ENCODE measurements around the gene WFDC10A. TPM values are rescaled to one million over a fixed set of nuclear protein-coding genes. Genes with fewer than 3 reads are reported as not detected.

The WFDC10A gene
- total and polyA plus RNA-seq, 10 of the 15 experiments (the other 5 are each of a cell fraction or from before 2014, with no cell fraction given) = not detected

Other genes starting within 250 kb of the WFDC10A start
Only the 7 nearest of the 19 such genes appear.
- not detected in 2 replicates for gene WFDC6, start 90.3 kb upstream of the WFDC10A start, total RNA-seq (2014; rRNA removed)
- gene WFDC6, start 90.3 kb upstream of the WFDC10A start, total RNA-seq (2014; rRNA removed; fragmentation: Illumina TruSeq; extraction: Trizol) = not detected in 2 replicates
- gene WFDC6, start 90.3 kb upstream of the WFDC10A start, total RNA-seq (2021) = not detected in 2 replicates
- gene WFDC6, start 90.3 kb upstream of the WFDC10A start, polyA plus RNA-seq (2011; rRNA removed) = not detected in 2 replicates
- gene WFDC6, start 90.3 kb upstream of the WFDC10A start, polyA plus RNA-seq (2014; fragmentation: Illumina TruSeq; extraction: Trizol) = not detected in 2 replicates
- gene WFDC6, start 90.3 kb upstream of the WFDC10A start, polyA plus RNA-seq (2014; fragmentation: Nextera tagmentation; extraction: Ambion mirVana) = not detected
- not detected in 2 replicates for gene WFDC6, start 90.3 kb upstream of the WFDC10A start, polyA plus RNA-seq (2014; rRNA removed)
- gene WFDC6, start 90.3 kb upstream of the WFDC10A start, polyA plus RNA-seq (2016; fragmentation: Nextera tagmentation; extraction: Ambion mirVana) = not detected
- not detected in 2 replicates for gene EPPIN, start 82.3 kb upstream of the WFDC10A start, total RNA-seq (2014; rRNA removed)
- gene EPPIN, start 82.3 kb upstream of the WFDC10A start, total RNA-seq (2014; rRNA removed; fragmentation: Illumina TruSeq; extraction: Trizol) = not detected in 2 replicates
- gene EPPIN, start 82.3 kb upstream of the WFDC10A start, total RNA-seq (2021) = not detected in 2 replicates
- not detected in 2 replicates for gene EPPIN, start 82.3 kb upstream of the WFDC10A start, polyA plus RNA-seq (2011; rRNA removed)
- not detected in 2 replicates for gene EPPIN, start 82.3 kb upstream of the WFDC10A start, polyA plus RNA-seq (2014; fragmentation: Illumina TruSeq; extraction: Trizol)
- not detected for gene EPPIN, start 82.3 kb upstream of the WFDC10A start, polyA plus RNA-seq (2014; fragmentation: Nextera tagmentation; extraction: Ambion mirVana)
- not detected in 2 replicates for gene EPPIN, start 82.3 kb upstream of the WFDC10A start, polyA plus RNA-seq (2014; rRNA removed)
- gene EPPIN, start 82.3 kb upstream of the WFDC10A start, polyA plus RNA-seq (2016; fragmentation: Nextera tagmentation; extraction: Ambion mirVana) = not detected
- not detected in 2 replicates for gene WFDC8, start 50.5 kb upstream of the WFDC10A start, total RNA-seq (2014; rRNA removed)
- not detected in 2 replicates for gene WFDC8, start 50.5 kb upstream of the WFDC10A start, total RNA-seq (2014; rRNA removed; fragmentation: Illumina TruSeq; extraction: Trizol)
- gene WFDC8, start 50.5 kb upstream of the WFDC10A start, total RNA-seq (2021) = not detected in 2 replicates
- gene WFDC8, start 50.5 kb upstream of the WFDC10A start, polyA plus RNA-seq (2011; rRNA removed) = not detected in 2 replicates
- not detected in 2 replicates for gene WFDC8, start 50.5 kb upstream of the WFDC10A start, polyA plus RNA-seq (2014; fragmentation: Illumina TruSeq; extraction: Trizol)
- not detected for gene WFDC8, start 50.5 kb upstream of the WFDC10A start, polyA plus RNA-seq (2014; fragmentation: Nextera tagmentation; extraction: Ambion mirVana)
- gene WFDC8, start 50.5 kb upstream of the WFDC10A start, polyA plus RNA-seq (2014; rRNA removed) = not detected in 2 replicates
- not detected for gene WFDC8, start 50.5 kb upstream of the WFDC10A start, polyA plus RNA-seq (2016; fragmentation: Nextera tagmentation; extraction: Ambion mirVana)
- gene WFDC9, start 1.5 kb downstream of the WFDC10A start, total RNA-seq (2014; rRNA removed) = not detected in 2 replicates
- gene WFDC9, start 1.5 kb downstream of the WFDC10A start, total RNA-seq (2014; rRNA removed; fragmentation: Illumina TruSeq; extraction: Trizol) = not detected in 2 replicates
- gene WFDC9, start 1.5 kb downstream of the WFDC10A start, total RNA-seq (2021) = not detected in 2 replicates
- not detected in 2 replicates for gene WFDC9, start 1.5 kb downstream of the WFDC10A start, polyA plus RNA-seq (2011; rRNA removed)
- gene WFDC9, start 1.5 kb downstream of the WFDC10A start, polyA plus RNA-seq (2014; fragmentation: Illumina TruSeq; extraction: Trizol) = not detected in 2 replicates
- gene WFDC9, start 1.5 kb downstream of the WFDC10A start, polyA plus RNA-seq (2014; fragmentation: Nextera tagmentation; extraction: Ambion mirVana) = not detected
- not detected in 2 replicates for gene WFDC9, start 1.5 kb downstream of the WFDC10A start, polyA plus RNA-seq (2014; rRNA removed)
- not detected for gene WFDC9, start 1.5 kb downstream of the WFDC10A start, polyA plus RNA-seq (2016; fragmentation: Nextera tagmentation; extraction: Ambion mirVana)
- gene WFDC11, start 40.5 kb downstream of the WFDC10A start, total RNA-seq (2014; rRNA removed) = not detected in 2 replicates
- not detected in 2 replicates for gene WFDC11, start 40.5 kb downstream of the WFDC10A start, total RNA-seq (2014; rRNA removed; fragmentation: Illumina TruSeq; extraction: Trizol)
- not detected in 2 replicates for gene WFDC11, start 40.5 kb downstream of the WFDC10A start, total RNA-seq (2021)
- gene WFDC11, start 40.5 kb downstream of the WFDC10A start, polyA plus RNA-seq (2011; rRNA removed) = not detected in 2 replicates
- gene WFDC11, start 40.5 kb downstream of the WFDC10A start, polyA plus RNA-seq (2014; fragmentation: Illumina TruSeq; extraction: Trizol) = not detected in 2 replicates
- gene WFDC11, start 40.5 kb downstream of the WFDC10A start, polyA plus RNA-seq (2014; fragmentation: Nextera tagmentation; extraction: Ambion mirVana) = not detected
- gene WFDC11, start 40.5 kb downstream of the WFDC10A start, polyA plus RNA-seq (2014; rRNA removed) = not detected in 2 replicates
- not detected for gene WFDC11, start 40.5 kb downstream of the WFDC10A start, polyA plus RNA-seq (2016; fragmentation: Nextera tagmentation; extraction: Ambion mirVana)
- gene WFDC13, start 72.3 kb downstream of the WFDC10A start, total RNA-seq (2014; rRNA removed) = not detected in 2 replicates
- gene WFDC13, start 72.3 kb downstream of the WFDC10A start, total RNA-seq (2014; rRNA removed; fragmentation: Illumina TruSeq; extraction: Trizol) = not detected in 2 replicates
- gene WFDC13, start 72.3 kb downstream of the WFDC10A start, total RNA-seq (2021) = not detected in 2 replicates
- gene WFDC13, start 72.3 kb downstream of the WFDC10A start, polyA plus RNA-seq (2011; rRNA removed) = not detected in 2 replicates
- gene WFDC13, start 72.3 kb downstream of the WFDC10A start, polyA plus RNA-seq (2014; fragmentation: Illumina TruSeq; extraction: Trizol) = not detected in 2 replicates
- not detected for gene WFDC13, start 72.3 kb downstream of the WFDC10A start, polyA plus RNA-seq (2014; fragmentation: Nextera tagmentation; extraction: Ambion mirVana)
- gene WFDC13, start 72.3 kb downstream of the WFDC10A start, polyA plus RNA-seq (2014; rRNA removed) = not detected in 2 replicates
- not detected for gene WFDC13, start 72.3 kb downstream of the WFDC10A start, polyA plus RNA-seq (2016; fragmentation: Nextera tagmentation; extraction: Ambion mirVana)
- gene WFDC10B, start 75.3 kb downstream of the WFDC10A start, total RNA-seq (2014; rRNA removed) = not detected in 2 replicates
- gene WFDC10B, start 75.3 kb downstream of the WFDC10A start, total RNA-seq (2014; rRNA removed; fragmentation: Illumina TruSeq; extraction: Trizol) = not detected in 2 replicates
- not detected in 2 replicates for gene WFDC10B, start 75.3 kb downstream of the WFDC10A start, total RNA-seq (2021)
- not detected in 2 replicates for gene WFDC10B, start 75.3 kb downstream of the WFDC10A start, polyA plus RNA-seq (2011; rRNA removed)
- gene WFDC10B, start 75.3 kb downstream of the WFDC10A start, polyA plus RNA-seq (2014; fragmentation: Illumina TruSeq; extraction: Trizol) = not detected in 2 replicates
- not detected for gene WFDC10B, start 75.3 kb downstream of the WFDC10A start, polyA plus RNA-seq (2014; fragmentation: Nextera tagmentation; extraction: Ambion mirVana)
- gene WFDC10B, start 75.3 kb downstream of the WFDC10A start, polyA plus RNA-seq (2014; rRNA removed) = not detected in 2 replicates
- gene WFDC10B, start 75.3 kb downstream of the WFDC10A start, polyA plus RNA-seq (2016; fragmentation: Nextera tagmentation; extraction: Ambion mirVana) = not detected